Body of pancreas (tissue), 4 donors: ENCODE results near the gene MCF2L2.

ENCODE experiments used
- POLR2A ChIP-seq, 3 donors: fragments of 450-650 bp; IDR thresholded peaks; one replicate each; pipeline ENCODE4 v1.6.1; 2016; ENCODE audit warnings: antibody characterized with exemption in 3 of 3, mild to moderate bottlenecking in 2 of 3
- TF ChIP-seq, protein P1 (sequence below), 7 experiments: fragments of 450-650 bp in 4 of 7; fragments of 200-600 bp in 3 of 7; sonication (generic) in 3 of 7; IDR thresholded peaks; one replicate each; pipeline ENCODE4 v1.5.1; 2016 to 2019; ENCODE audit warnings: antibody characterized with exemption in 7 of 7

DNA sequence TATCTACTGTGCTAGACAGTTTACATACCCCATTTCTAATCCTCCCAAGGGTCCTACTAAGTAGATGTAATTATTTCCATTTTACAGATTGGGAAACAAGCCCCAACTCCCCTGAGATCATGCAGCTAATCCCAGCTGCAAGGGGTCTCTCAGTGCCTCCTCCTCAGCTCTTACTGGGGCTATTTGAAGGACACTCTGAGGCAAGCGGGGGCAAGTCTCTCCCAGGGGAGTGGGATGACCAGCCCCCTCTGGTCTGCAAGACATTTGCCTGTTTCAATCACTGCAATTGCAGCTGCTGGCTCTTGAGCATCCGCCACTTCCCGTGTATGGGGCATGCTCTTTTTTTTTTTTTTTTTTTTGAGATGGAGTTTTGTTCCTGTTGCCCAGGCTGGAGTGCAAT, 277.3 kb downstream of the MCF2L2 start:
- TF ChIP-seq, protein P1, sequence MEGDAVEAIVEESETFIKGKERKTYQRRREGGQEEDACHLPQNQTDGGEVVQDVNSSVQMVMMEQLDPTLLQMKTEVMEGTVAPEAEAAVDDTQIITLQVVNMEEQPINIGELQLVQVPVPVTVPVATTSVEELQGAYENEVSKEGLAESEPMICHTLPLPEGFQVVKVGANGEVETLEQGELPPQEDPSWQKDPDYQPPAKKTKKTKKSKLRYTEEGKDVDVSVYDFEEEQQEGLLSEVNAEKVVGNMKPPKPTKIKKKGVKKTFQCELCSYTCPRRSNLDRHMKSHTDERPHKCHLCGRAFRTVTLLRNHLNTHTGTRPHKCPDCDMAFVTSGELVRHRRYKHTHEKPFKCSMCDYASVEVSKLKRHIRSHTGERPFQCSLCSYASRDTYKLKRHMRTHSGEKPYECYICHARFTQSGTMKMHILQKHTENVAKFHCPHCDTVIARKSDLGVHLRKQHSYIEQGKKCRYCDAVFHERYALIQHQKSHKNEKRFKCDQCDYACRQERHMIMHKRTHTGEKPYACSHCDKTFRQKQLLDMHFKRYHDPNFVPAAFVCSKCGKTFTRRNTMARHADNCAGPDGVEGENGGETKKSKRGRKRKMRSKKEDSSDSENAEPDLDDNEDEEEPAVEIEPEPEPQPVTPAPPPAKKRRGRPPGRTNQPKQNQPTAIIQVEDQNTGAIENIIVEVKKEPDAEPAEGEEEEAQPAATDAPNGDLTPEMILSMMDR (IDR thresholded peaks at IDR 0.05), result no peak
- TF ChIP-seq POLR2A (IDR thresholded peaks at IDR 0.05), result no peak
